T-helper 1 cell treated with Interleukin-12 subunit alpha and Interleukin-12 subunit beta and Interleukin-4 antibody, amounts not matched to agents 30 μg/mL and 1 μg/mL, for 36 hours (primary cell): ENCODE measurements around the gene CALY.

Experiments
- H3K27ac Mint-ChIP-seq: one replicate; pipeline ENCODE4 v1.8.0; 2021; ENCODE audit warnings: mild to moderate bottlenecking, mixed read lengths
- H3K27me3 Mint-ChIP-seq: one replicate; pipeline ENCODE4 v1.8.0; 2021; ENCODE audit warnings: low read depth, mixed read lengths
- H3K36me3 Mint-ChIP-seq: one replicate; pipeline ENCODE4 v1.8.0; 2021; ENCODE audit warnings: low read depth, mixed read lengths
- H3K4me1 Mint-ChIP-seq: one replicate; pipeline ENCODE4 v1.8.0; 2021; ENCODE audit warnings: low read depth, mixed read lengths
- H3K4me3 Mint-ChIP-seq: one replicate; pipeline ENCODE4 v1.8.0; 2021; ENCODE audit warnings: mild to moderate bottlenecking, moderate library complexity, mixed read lengths
- H3K9me3 Mint-ChIP-seq: one replicate; pipeline ENCODE4 v1.8.0; 2021; ENCODE audit warnings: mixed read lengths

CALY gene

DNA sequence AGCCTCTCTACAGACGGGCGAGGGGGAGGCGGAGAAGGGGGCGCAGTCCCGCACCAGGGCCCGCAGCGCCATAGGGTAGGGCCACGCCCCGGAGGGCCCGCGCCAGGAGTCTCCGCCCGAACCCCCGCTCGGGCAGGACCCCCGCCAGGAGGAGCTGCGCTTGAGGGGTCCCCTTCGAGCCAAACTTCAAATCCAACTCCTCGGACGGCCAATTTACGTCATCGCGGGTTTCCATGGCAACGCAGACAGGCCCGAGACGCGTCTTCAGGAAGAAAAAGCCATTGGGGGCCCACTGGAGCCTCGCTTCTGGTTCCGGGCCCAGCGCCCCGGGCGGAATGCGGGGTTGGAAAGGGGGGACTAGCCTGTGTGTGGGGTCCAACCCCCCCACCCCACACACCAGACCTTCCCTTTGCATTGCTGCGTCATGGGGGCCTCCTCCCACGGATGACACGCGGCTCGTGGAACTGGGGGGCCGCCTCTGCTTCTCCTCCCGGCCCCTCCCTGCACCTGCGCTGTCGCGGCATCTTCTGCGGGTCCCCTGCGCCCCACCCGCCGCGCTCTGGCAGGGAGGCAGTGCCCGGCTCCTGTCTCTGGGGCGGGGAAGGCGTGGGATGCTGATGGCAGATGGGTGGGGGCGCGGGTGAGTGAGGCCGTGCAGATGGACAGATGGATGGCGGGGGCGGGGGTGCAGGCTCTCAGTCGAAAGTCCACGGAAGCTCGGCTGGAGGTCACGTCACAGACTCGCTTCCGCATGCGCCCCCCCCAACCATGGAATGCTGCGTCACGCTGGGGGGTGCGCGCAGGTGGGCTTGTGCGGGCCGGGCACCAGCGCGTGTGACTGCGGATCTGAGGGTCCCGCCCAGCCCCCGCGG, 1.2 kb downstream of the CALY start:
- peaks cover 37% of the 10 kb centered on the region for H3K27me3 Mint-ChIP-seq
- no peaks in the 10 kb centered on the region for H3K36me3 Mint-ChIP-seq
- no peak overlapping the region for H3K4me3 Mint-ChIP-seq
- no peak overlapping the region for H3K27ac Mint-ChIP-seq
- H3K9me3 Mint-ChIP-seq: no peaks in the 10 kb centered on the region
- peaks cover 5% of the 10 kb centered on the region for H3K4me1 Mint-ChIP-seq

DNA sequence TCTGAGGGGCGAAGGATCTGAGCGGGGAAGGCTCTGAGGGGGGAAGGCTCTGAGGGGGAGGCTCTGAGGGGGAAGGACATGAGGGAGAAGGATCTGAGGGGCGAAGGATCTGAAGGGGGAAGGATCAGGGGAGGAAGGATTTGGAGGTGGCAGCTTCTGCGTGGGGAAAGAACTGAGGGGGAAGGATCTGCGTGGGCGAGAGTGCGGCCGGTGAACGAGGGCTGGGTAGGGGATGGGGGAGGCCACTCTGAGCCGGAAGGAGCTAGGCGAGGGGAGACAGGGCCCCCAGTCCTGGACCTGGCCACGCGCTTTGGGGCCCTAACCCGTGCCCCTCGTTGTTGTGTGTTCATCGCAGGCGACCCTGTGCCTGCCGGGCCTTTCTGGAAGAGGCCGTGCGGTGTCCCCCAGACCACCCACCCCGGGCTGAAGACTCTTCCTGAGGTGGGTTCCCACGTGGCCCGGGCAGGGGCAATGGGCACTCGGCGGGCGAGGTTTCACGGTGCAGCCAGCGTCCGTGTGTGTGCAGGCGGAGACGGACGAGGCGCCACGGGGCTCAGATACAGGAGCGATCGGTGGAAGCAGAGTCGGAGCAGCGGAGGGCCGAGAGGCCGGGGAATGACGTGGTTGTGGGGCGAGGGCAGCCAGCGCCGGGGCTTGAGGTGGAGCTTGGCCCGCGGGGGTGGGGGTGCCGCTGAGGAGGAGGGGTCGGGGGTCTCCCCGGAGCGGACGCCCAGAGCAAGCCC, 2.0 kb downstream of the CALY start:
- Mint-ChIP-seq H3K4me1 (peaks cover 5% of the 10 kb centered on the region), H3K27ac (peak overlapping the region; percentile 23), H3K4me3 (peak overlapping the region; percentile 77)

DNA sequence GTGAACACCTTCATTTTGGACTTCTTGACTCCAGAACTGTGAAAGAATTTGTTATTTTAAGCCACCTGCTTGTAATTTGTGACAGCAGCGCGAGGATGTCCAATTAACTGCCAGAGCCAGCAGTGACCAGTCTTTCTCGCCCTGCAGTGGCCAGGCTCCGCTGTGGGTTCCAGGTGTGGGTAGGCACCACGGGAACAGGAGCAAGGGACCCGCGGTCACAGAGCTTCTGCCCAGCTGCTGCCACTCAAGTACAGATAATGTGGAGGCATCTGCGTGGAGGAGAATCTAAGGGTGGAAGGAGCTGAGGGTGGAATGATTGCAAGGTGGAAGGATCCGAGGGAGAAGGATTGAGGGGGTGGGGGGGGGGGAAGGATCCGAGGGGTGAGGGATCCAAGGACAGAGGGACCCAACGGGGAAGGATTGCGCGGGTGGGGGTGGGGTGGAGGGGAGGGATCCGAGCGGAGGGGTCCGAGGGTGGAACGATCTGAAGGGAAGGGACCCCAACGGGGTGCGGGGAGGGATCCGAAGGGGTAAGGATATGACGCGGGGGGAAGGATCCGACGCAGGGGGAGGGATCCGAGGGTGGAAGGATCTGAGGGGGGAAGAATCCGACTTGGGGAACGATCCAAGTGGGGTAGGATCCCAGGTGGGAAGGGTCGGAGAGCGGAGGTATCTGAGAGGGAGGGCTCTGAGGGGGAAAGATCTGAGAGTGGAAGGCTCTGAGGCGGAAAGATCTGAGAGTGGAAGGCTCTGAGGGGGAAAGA, 3.6 kb downstream of the CALY start:
- no peak overlapping the region for H3K4me3 Mint-ChIP-seq
- H3K9me3 Mint-ChIP-seq: no peaks in the 10 kb centered on the region
- H3K4me1 Mint-ChIP-seq: peaks cover 5% of the 10 kb centered on the region
- H3K36me3 Mint-ChIP-seq: no peaks in the 10 kb centered on the region
- no peak overlapping the region for H3K27ac Mint-ChIP-seq
- H3K27me3 Mint-ChIP-seq: peaks cover 49% of the 10 kb centered on the region

More for the DNA sequence above, 2.0 kb downstream of the CALY start:
- peaks cover 43% of the 10 kb centered on the region for H3K27me3 Mint-ChIP-seq
- no peaks in the 10 kb centered on the region for H3K9me3 Mint-ChIP-seq
- H3K36me3 Mint-ChIP-seq: no peaks in the 10 kb centered on the region

DNA sequence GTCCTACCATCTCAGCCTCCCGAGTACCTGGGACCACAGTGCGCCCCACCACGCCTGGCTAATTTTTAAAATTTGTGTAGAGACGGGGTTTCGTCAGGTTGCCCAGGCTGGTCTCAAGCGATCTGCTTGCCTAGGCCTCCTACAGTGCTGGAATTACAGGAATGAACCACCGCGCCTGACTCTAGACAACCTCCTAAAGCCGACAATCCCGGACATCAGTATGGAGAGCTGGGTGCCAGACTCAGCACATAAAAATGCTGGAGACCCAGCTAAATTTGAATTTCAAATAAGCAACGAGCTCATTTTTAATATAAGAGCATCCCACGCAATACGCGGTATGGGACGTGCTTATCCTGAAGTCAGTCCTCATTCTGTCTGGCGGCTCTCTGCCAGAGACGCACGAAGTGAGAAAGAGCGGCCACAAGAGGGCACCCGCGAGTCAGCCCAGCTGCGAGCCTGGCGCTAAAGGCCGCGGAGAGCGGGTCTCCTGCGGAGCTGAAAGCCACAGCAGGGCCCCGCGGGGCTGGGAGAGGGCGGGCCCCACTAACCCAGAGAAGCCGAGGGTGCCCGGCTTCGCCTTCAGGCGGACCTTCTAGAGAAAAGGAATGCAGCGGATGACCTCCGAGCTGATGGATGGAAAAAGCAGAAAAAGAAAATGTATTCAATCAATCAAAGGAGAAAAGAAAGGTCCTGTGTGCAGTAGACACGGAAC, 7.0 kb downstream of the CALY start:
- Mint-ChIP-seq H3K36me3 (no peaks in the 10 kb centered on the region), H3K27ac (no peak overlapping the region), H3K4me3 (peak overlapping the region; percentile 25), H3K4me1 (no peaks in the 10 kb centered on the region), H3K9me3 (no peaks in the 10 kb centered on the region), H3K27me3 (peaks cover 71% of the 10 kb centered on the region)

DNA sequence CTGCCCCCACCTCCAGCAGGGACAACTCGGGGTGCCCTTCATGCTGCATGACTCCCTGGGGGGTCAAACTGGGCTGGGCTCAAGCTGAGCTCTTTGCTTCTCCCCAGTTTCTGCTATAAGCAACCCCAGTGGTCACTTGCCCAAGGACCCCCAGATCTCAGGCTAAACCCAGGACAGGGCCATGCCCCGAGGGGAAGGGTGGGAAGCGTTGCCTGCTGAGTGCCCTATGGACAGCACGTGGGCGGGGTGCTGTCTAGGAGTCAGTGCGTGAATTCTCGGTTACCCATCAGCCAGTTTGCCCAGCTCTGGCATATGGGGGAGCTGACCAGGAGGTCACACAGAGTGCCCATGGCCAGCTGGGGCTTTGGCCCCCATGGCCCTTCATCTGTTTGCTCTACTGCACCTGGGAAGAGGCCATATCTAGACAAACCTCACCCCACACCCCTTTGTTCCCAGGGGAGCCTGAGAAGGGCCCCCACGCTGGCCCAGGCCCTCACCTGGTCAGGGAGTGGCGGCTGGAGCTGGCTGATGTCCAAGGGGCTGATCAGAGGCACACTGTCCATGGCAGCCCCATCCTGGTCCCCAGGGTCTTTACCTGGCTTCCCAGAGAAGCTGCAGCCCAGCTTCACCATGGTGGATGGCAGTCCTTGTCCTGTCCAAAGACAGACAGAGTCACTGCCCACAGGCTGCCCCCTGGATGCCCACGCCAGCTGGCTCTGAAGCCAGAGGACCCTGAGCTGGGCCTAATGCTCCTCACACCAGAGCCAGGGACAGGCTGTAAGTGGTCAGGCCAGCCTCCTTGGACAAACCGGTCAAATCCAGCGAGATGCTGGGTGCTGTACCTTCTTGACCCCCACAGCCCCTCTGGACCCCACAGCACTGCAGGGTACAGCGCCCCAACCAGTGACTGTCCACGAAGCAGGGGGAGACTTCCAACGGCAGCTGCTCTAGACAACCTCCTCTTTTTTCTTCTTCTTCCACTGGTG, 8.0 kb downstream of the CALY start:
- Mint-ChIP-seq H3K9me3 (no peaks in the 10 kb centered on the region), H3K27ac (no peak overlapping the region), H3K36me3 (no peaks in the 10 kb centered on the region), H3K27me3 (peaks cover 67% of the 10 kb centered on the region), H3K4me1 (no peaks in the 10 kb centered on the region), H3K4me3 (no peak overlapping the region)

DNA sequence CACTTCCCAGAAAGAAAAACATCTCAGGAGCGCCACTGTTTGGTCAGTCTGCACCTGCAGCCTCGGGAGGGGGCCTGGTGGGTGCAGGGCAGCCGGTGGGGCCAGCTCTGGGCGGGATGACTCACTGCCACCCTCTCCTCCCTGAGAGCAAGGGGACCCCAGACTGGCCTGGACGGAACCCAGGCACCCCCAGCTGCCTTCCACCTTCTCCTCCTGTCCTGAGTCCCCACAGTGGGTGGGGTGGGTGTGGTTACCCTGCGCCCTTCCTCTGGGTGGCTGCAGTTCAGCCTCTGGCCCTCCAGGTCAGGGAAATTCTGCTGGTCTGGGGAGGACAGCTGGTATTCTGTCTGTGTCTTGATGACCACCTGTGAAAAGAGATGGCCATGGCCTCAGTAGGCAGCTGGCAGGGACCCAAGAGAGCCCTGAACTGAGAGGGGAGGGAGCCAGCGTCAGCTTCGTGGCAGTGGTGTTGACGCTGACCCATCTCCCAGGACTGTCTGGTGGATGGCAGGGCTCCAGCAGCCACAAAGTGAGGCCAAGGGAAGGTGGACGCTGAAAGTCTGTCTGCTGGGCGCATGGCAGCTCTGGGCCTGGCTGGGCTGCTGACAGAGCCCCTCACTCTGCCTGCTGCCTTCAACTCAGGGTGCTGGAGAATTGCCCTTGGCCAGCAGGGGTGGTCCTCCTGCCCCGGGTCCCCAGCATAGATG, 8.9 kb downstream of the CALY start:
- Mint-ChIP-seq H3K4me3 (no peak overlapping the region), H3K9me3 (no peaks in the 10 kb centered on the region), H3K27me3 (peaks cover 59% of the 10 kb centered on the region), H3K4me1 (no peaks in the 10 kb centered on the region), H3K36me3 (no peaks in the 10 kb centered on the region), H3K27ac (no peak overlapping the region)

DNA sequence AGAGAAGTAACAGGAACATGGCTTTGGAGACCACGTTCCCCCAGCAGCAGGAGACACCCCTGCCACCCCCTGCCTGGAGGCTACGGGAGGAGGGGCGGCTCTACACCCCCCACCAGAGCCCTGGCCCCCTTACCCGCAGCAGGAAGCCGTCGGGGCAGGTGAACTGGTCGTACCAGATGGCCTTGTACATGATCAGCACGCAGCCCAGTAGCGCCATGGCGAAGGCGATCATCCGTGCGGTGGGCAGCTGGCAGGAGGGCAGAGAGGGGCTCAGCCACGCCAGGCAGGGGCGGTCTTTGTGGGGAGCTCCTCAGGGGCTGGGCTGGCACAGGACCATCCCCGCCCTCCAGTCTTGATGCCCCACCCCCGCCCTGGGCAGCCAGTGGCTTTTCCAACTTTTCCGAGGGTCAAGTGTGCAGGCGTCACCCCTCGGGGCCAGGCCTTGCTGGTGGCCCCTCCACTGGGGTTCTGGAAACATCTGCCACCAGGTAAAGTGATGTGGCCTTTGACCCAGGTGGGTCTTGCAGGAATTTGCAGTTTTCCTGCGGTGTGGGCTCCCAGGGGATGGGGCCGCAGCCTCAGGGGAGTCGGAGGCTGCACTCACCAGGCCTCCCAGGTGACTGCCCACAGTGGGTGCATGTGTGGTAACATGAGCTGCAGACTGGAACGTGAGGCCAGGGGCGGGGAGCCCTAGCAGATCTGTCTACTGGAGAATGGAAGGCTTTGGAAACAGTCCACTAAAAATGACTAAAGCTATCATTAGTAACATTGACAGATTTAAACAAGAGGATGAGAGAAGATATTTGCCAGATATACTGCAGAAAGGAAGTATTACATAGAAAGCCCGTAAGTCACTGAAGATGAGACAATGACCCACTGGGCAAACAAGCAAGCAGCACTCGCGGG, 9.7 kb downstream of the CALY start:
- Mint-ChIP-seq H3K27me3 (peaks cover 55% of the 10 kb centered on the region), H3K27ac (no peak overlapping the region), H3K36me3 (no peaks in the 10 kb centered on the region), H3K4me1 (no peaks in the 10 kb centered on the region), H3K9me3 (no peaks in the 10 kb centered on the region), H3K4me3 (no peak overlapping the region)

DNA sequence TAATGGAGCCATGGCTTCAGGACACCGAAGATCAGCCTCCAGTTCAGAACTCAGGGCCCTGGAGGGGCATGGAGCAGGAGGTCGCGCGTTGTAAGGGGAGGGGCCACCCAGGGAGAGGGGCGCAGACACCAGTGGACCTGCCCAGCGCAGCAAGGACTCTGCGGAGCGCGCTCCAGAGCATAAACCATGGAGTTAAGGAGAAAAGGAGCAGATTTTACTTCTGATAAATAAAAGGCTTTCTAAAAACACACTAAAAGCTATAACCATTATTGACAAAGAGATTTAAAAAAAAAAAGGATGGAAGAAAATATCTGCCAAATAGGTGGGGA, 10.5 kb downstream of the CALY start:
- no peak overlapping the region for H3K27ac Mint-ChIP-seq
- H3K27me3 Mint-ChIP-seq: peaks cover 48% of the 10 kb centered on the region
- no peaks in the 10 kb centered on the region for H3K9me3 Mint-ChIP-seq
- H3K4me3 Mint-ChIP-seq: no peak overlapping the region
- no peaks in the 10 kb centered on the region for H3K4me1 Mint-ChIP-seq
- H3K36me3 Mint-ChIP-seq: no peaks in the 10 kb centered on the region

DNA sequence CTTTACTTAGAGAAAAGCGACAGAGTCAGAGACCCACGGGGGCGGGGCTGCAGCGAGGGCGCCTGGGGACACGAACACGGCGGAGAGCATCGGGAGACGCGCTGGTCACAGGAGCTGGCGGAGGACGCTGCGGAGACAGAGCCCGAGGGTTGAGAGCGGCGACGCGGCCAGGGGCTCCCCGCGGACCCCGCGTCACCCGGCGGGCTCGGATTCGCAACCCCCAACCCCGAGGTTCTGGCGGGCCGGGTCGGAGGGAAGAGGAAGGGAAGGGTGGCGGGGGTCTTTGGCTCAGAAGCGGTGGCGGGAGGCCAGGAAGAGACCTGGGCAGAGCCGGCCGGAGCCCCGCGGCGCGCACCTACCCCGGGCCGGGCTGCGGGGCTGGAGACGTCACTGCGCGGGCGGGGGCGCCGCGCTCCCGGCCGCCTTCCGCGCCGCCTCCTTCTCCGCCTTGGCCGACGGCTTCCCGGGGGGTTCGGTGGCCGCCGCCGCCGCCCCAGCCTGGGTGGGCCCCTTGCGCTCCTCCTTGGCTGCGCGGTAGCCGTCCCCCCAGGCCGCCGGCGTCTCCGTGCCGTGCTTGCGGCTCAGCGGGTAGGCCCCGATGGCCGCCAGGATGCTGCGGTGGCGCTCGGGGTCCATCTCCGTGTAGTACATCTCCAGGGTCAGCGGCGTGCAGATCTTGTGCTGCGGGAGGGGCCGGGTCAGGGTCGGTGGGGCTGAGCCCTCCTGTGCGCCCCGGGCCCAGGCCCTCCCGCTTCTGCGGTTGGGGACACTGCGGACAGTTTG, 11.1 kb downstream of the CALY start:
- Mint-ChIP-seq H3K27ac (no peak overlapping the region), H3K36me3 (no peaks in the 10 kb centered on the region), H3K9me3 (no peaks in the 10 kb centered on the region), H3K27me3 (peaks cover 42% of the 10 kb centered on the region), H3K4me1 (no peaks in the 10 kb centered on the region), H3K4me3 (peak overlapping the region; percentile 67)

DNA sequence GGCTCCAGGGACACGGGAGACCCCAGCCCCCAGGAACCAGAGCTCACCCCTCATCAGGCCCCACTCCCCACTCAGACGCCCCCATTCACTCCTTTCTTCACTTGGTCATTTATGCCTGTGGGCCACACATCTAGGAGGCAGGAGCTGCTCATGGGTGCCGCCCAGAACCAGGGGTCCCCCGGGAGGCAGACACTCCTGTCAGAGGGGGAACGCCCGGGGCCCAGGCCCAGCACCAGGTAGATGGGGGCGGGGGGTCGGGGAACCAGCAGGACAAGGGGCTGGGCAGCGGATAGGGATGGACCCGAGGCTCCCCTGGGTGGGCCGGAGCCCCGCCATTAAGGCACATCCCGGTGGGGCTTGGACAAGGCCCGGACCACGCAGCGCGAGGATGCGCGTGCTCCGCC, 11.8 kb downstream of the CALY start:
- no peaks in the 10 kb centered on the region for H3K36me3 Mint-ChIP-seq
- no peak overlapping the region for H3K4me3 Mint-ChIP-seq
- peaks cover 43% of the 10 kb centered on the region for H3K27me3 Mint-ChIP-seq
- H3K4me1 Mint-ChIP-seq: no peaks in the 10 kb centered on the region
- no peak overlapping the region for H3K27ac Mint-ChIP-seq
- H3K9me3 Mint-ChIP-seq: no peaks in the 10 kb centered on the region

DNA sequence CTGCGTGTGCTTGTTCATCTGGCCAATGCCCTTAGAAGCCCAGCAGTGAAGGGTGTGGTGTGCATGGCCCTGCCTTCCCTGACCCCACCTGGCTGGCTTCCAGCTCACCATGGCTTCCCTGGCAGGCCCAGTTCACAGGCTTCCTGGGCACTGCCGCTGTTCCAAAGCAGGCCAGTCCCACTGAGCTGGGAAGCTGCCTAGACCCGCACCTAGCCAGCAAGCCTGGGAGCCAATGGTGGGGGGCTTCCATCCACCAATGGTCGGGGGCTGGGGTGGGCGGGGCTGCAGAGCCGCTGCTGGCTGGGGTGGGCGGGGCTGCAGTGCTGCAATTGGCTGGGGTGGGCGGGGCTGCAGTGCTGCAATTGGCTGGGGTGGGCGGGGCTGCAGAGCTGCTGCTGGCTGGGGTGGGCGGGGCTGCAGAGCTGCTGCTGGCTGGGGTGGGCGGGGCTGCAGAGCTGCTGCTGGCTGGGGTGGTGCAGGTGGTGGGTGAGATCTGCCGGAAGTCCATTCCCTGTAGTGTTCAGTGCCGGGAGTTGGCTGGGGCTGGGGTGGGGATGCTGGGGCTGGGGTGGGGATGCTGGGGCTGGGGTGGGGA, 12.4 kb downstream of the CALY start:
- Mint-ChIP-seq H3K4me1 (peaks cover under 1% of the 10 kb centered on the region), H3K36me3 (no peaks in the 10 kb centered on the region), H3K9me3 (no peaks in the 10 kb centered on the region), H3K27me3 (peaks cover 41% of the 10 kb centered on the region), H3K27ac (no peak overlapping the region), H3K4me3 (no peak overlapping the region)
